ENCODE data around the gene GAP43.

GAP43 gene

DNA sequence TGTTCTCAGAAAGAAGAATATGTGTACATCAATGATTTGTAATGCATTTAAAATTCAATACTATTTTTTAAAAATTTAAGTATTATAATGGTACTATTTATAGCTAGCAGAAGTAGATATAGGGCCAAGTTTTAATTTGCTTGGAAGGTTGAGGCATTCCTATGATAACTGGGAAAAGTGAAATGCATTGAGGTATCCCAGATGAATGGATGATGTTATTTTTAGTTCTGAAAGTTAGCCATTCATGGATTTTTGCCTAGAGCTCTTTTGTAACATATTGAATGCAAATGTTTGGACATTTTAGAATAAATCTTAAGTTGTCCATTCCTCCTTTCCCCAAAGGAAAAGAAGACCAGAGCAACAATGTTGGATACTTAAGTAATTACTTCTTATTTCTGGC is 47.6 kb downstream of the GAP43 start:
- no peaks in the 10 kb centered on the region for H3K36me3 ChIP-seq (ENCODE audit: insufficient read depth)
- H4K20me1 ChIP-seq (ENCODE audit: insufficient read depth) = no peaks in the 10 kb centered on the region
- peaks cover 30% of the 10 kb centered on the region for H3K4me1 ChIP-seq (ENCODE audit: low read depth, poor library complexity, severe bottlenecking)
- H3K4me2 ChIP-seq = no peak overlapping the region
- TF ChIP-seq, protein P1, sequence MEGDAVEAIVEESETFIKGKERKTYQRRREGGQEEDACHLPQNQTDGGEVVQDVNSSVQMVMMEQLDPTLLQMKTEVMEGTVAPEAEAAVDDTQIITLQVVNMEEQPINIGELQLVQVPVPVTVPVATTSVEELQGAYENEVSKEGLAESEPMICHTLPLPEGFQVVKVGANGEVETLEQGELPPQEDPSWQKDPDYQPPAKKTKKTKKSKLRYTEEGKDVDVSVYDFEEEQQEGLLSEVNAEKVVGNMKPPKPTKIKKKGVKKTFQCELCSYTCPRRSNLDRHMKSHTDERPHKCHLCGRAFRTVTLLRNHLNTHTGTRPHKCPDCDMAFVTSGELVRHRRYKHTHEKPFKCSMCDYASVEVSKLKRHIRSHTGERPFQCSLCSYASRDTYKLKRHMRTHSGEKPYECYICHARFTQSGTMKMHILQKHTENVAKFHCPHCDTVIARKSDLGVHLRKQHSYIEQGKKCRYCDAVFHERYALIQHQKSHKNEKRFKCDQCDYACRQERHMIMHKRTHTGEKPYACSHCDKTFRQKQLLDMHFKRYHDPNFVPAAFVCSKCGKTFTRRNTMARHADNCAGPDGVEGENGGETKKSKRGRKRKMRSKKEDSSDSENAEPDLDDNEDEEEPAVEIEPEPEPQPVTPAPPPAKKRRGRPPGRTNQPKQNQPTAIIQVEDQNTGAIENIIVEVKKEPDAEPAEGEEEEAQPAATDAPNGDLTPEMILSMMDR (conservative IDR thresholded peaks at IDR 0.05; ENCODE audit: low read depth, low read length) = no peak
- H3K9ac ChIP-seq = no peak overlapping the region
- H3K79me2 ChIP-seq (ENCODE audit: insufficient read depth, low read depth) = no peaks in the 10 kb centered on the region
- no peak overlapping the region for H3K27ac ChIP-seq
- no peak overlapping the region for H2AFZ ChIP-seq (ENCODE audit: low read depth)
- H3K27me3 ChIP-seq (ENCODE audit: insufficient read depth, low read depth) = no peaks in the 10 kb centered on the region
- H3K4me3 ChIP-seq (IDR thresholded peaks at IDR 0.05; ENCODE audit: insufficient read depth, low read depth, low read length) = no peak overlapping the region

DNA sequence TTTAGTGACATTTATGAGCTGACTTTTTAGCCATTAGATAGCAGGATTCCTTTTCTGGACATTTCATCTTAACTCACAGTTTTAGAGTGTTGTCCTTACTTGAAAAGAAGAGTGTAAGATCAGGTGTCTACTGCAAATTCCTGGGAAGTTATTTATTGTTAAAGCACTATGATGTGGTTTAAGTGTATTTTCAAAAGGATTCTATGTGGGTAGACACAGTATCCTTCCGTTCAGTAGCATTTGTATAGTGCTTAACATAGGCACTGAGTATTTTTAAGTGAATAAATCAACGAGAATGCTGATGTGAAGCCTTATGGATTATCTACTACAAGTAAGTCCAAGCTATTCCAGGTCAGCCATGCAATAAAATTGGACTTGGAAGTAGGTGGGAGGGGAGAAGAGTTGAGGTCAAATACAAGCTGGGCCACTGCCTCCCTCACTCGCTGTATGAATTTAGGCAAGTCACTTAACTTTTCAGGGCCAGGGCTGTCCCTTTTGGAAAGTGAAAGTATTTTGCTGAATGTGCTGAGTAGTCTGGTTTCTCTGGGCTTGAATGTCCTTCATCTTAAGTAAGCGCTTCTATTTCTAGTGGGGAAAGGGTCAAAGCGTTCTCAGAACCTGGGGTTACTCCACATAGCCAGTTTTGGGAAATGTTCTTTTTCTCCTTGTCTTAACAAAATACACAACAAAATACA is 48.6 kb downstream of the GAP43 start:
- no peak overlapping the region for H3K27ac ChIP-seq
- H4K20me1 ChIP-seq (ENCODE audit: insufficient read depth) = no peaks in the 10 kb centered on the region
- TF ChIP-seq, protein P1 (conservative IDR thresholded peaks at IDR 0.05; ENCODE audit: low read depth, low read length) = no peak
- no peaks in the 10 kb centered on the region for H3K79me2 ChIP-seq (ENCODE audit: insufficient read depth, low read depth)
- no peaks in the 10 kb centered on the region for H3K36me3 ChIP-seq (ENCODE audit: insufficient read depth)
- no peak overlapping the region for H3K4me3 ChIP-seq (IDR thresholded peaks at IDR 0.05; ENCODE audit: insufficient read depth, low read depth, low read length)
- no peaks in the 10 kb centered on the region for H3K27me3 ChIP-seq (ENCODE audit: insufficient read depth, low read depth)
- H3K4me2 ChIP-seq = peak overlapping the region; percentile 15
- H2AFZ ChIP-seq (ENCODE audit: low read depth) = no peak overlapping the region
- no peak overlapping the region for H3K9ac ChIP-seq
- H3K4me1 ChIP-seq (ENCODE audit: low read depth, poor library complexity, severe bottlenecking) = peaks cover 30% of the 10 kb centered on the region

DNA sequence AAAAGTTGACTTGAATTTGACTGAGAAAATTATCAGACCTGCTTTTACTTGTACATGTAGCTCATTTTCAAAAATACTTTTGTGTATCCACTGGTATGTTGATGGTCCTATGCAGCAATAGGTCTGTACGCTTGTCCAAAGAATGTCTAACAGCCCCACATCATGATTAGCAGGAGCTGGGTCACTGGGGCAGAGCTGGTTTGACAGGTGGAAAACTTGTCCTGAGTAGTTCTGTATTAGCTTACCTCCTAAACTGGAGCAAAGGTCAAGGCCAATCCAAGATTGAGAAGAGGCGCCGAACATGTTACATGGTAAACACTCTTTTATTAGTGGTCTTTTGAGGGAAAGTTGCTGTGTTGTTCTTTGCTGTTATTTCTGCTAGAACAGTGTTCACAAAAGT is 50.6 kb downstream of the GAP43 start:
- no peaks in the 10 kb centered on the region for H3K27me3 ChIP-seq (ENCODE audit: insufficient read depth, low read depth)
- no peak overlapping the region for H3K27ac ChIP-seq
- H3K9ac ChIP-seq = no peak overlapping the region
- TF ChIP-seq, protein P1 (conservative IDR thresholded peaks at IDR 0.05; ENCODE audit: low read depth, low read length) = no peak
- H3K4me2 ChIP-seq = no peak overlapping the region; the same call in 1 of the 2 replicates
- H2AFZ ChIP-seq (ENCODE audit: low read depth) = no peak overlapping the region
- H3K79me2 ChIP-seq (ENCODE audit: insufficient read depth, low read depth) = no peaks in the 10 kb centered on the region
- no peak overlapping the region for H3K4me3 ChIP-seq (IDR thresholded peaks at IDR 0.05; ENCODE audit: insufficient read depth, low read depth, low read length)
- H4K20me1 ChIP-seq (ENCODE audit: insufficient read depth) = no peaks in the 10 kb centered on the region
- H3K4me1 ChIP-seq (ENCODE audit: low read depth, poor library complexity, severe bottlenecking) = peaks cover 30% of the 10 kb centered on the region
- H3K36me3 ChIP-seq (ENCODE audit: insufficient read depth) = no peaks in the 10 kb centered on the region

DNA sequence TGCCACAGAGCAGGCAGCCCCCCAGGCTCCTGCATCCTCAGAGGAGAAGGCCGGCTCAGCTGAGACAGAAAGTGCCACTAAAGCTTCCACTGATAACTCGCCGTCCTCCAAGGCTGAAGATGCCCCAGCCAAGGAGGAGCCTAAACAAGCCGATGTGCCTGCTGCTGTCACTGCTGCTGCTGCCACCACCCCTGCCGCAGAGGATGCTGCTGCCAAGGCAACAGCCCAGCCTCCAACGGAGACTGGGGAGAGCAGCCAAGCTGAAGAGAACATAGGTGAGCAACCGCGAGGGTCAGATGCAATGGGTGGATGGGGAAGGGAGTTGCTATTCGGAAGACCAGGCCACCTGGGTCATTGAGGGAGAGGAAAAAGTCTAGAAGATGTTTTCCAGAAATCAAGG is 53.0 kb downstream of the GAP43 start:
- H3K9ac ChIP-seq = no peak overlapping the region
- TF ChIP-seq, protein P1 (conservative IDR thresholded peaks at IDR 0.05; ENCODE audit: low read depth, low read length) = no peak
- peaks cover 28% of the 10 kb centered on the region for H3K4me1 ChIP-seq (ENCODE audit: low read depth, poor library complexity, severe bottlenecking)
- no peaks in the 10 kb centered on the region for H3K79me2 ChIP-seq (ENCODE audit: insufficient read depth, low read depth)
- H3K36me3 ChIP-seq (ENCODE audit: insufficient read depth) = no peaks in the 10 kb centered on the region
- no peaks in the 10 kb centered on the region for H3K27me3 ChIP-seq (ENCODE audit: insufficient read depth, low read depth)
- H3K4me3 ChIP-seq (IDR thresholded peaks at IDR 0.05; ENCODE audit: insufficient read depth, low read depth, low read length) = no peak overlapping the region
- no peaks in the 10 kb centered on the region for H4K20me1 ChIP-seq (ENCODE audit: insufficient read depth)
- H3K4me2 ChIP-seq = no peak overlapping the region
- no peak overlapping the region for H3K27ac ChIP-seq
- no peak overlapping the region for H2AFZ ChIP-seq (ENCODE audit: low read depth)

Measured in KMS-11 (cell line).